ENCODE data around the gene RPL36. TPM values are rescaled to one million over a fixed set of nuclear protein-coding genes. Genes with fewer than 3 reads are reported as not detected.
A peak's percentile ranks its signal among the peaks of the same experiment; 100 is the strongest.
"Not testable (repeated sequence)": the region's sequence is repeated elsewhere in the genome, so short reads cannot be mapped to it uniquely, and the experiment has no call there.

Gene RPL36
- total RNA-seq, 1 donor from 2014 or later, result 1,018 TPM

- peaks cover 14% of the 10 kb centered on the region for H3K36me3 ChIP-seq (ENCODE audit: control insufficient read depth, insufficient read depth, low read length)
- H3K4me3 ChIP-seq (ENCODE audit: low read depth, low read length), result peak overlapping the region; percentile 64
- FAIRE-seq, result no peak
- no peak for DNase-seq (ENCODE audit: low read depth)
- TF ChIP-seq CTCF (IDR thresholded peaks at IDR 0.05; ENCODE audit: insufficient read depth, low read length, severe bottlenecking), result no peak
- no peaks in the 10 kb centered on the region for H3K27me3 ChIP-seq (ENCODE audit: control insufficient read depth, insufficient read depth, low read length)
These were observed 2.5 kb upstream of the RPL36 start for GRCh38 chr19:5687360-5688198.

- not testable (repeated sequence) for H3K27me3 ChIP-seq (ENCODE audit: control insufficient read depth, insufficient read depth, low read length); H3K4me3 ChIP-seq (ENCODE audit: low read depth, low read length); FAIRE-seq; DNase-seq (ENCODE audit: low read depth)
- H3K36me3 ChIP-seq (ENCODE audit: control insufficient read depth, insufficient read depth, low read length), result peaks cover 21% of the 10 kb centered on the region
These were observed 1.7 kb upstream of the RPL36 start for GRCh38 chr19:5688262-5688881.

GRCh38 chr19:5690955-5691821 lies 1.1 kb downstream of the RPL36 start:
- peaks cover 35% of the 10 kb centered on the region for H3K36me3 ChIP-seq (ENCODE audit: control insufficient read depth, insufficient read depth, low read length)
- FAIRE-seq, result no peak
- DNase-seq (ENCODE audit: low read depth), result peak; percentile 29

GRCh38 chr19:5691822-5692722 lies 2.0 kb downstream of the RPL36 start:
- Histone ChIP-seq H3K36me3 (ENCODE audit: control insufficient read depth, insufficient read depth, low read length) (peaks cover 44% of the 10 kb centered on the region), H3K27me3 (ENCODE audit: control insufficient read depth, insufficient read depth, low read length) (no peaks in the 10 kb centered on the region), H3K4me3 (ENCODE audit: low read depth, low read length) (peak overlapping the region; percentile 98)
- DNase-seq (ENCODE audit: low read depth) (no peak), FAIRE-seq (no peak)
- TF ChIP-seq CTCF (IDR thresholded peaks at IDR 0.05; ENCODE audit: insufficient read depth, low read length, severe bottlenecking), result no peak

More at GRCh38 chr19:5690955-5691821, 1.1 kb downstream of the RPL36 start:
- TF ChIP-seq CTCF (IDR thresholded peaks at IDR 0.05; ENCODE audit: insufficient read depth, low read length, severe bottlenecking), result no peak
- Histone ChIP-seq H3K27me3 (ENCODE audit: control insufficient read depth, insufficient read depth, low read length) (no peaks in the 10 kb centered on the region), H3K4me3 (ENCODE audit: low read depth, low read length) (peak overlapping the region; percentile 98)

- FAIRE-seq, result peak; percentile 79
- H3K27me3 ChIP-seq (ENCODE audit: control insufficient read depth, insufficient read depth, low read length), result no peaks in the 10 kb centered on the region
- H3K4me3 ChIP-seq (ENCODE audit: low read depth, low read length), result no peak overlapping the region
- no peak for TF ChIP-seq CTCF (IDR thresholded peaks at IDR 0.05; ENCODE audit: insufficient read depth, low read length, severe bottlenecking)
- no peak for DNase-seq (ENCODE audit: low read depth)
- peaks cover 44% of the 10 kb centered on the region for H3K36me3 ChIP-seq (ENCODE audit: control insufficient read depth, insufficient read depth, low read length)
These were observed 2.7 kb downstream of the RPL36 start for GRCh38 chr19:5692723-5693194.

All from bronchial epithelial cell (primary cell).